Posterior cingulate gyrus (tissue), 11 donors: ENCODE results near the gene POLK.

Experiments
- DNase-seq, 10 donors: peaks; one replicate each; pipeline versions ENCODE4 v3.0.0 to v3.0.0-alpha.2; 2020 to 2021; ENCODE audit warnings: mixed read lengths in 3 of 10
- intact Hi-C: fragments of 100-400 bp; cut with DNase I; formaldehyde crosslinking; loops from one replicate; pipeline ENCODE4 v1.15.1; 2023

The POLK gene

GRCh38 chr5:75632321-75632720, 120.6 kb downstream of the POLK start:
- no peak for DNase-seq
- intact Hi-C loops: no loop called here

GRCh38 chr5:75637949-75638348, 126.3 kb downstream of the POLK start:
- no peak for DNase-seq
- intact Hi-C loops: no loop called here

GRCh38 chr5:75639535-75640311, 128.0 kb downstream of the POLK start:
- intact Hi-C loops: no loop called here
- no peak for DNase-seq

GRCh38 chr5:75640395-75640794, 128.7 kb downstream of the POLK start:
- intact Hi-C loops: no loop called here
- DNase-seq: no peak

GRCh38 chr5:75640826-75641225, 129.1 kb downstream of the POLK start:
- no peak for DNase-seq
- intact Hi-C loops: no loop called here

- intact Hi-C loops: no loop called here
- DNase-seq: no peak
Measured at GRCh38 chr5:75648712-75649111, 137.0 kb downstream of the POLK start.
